Fibroblast of pulmonary artery (primary cell): Measurements from ENCODE around the gene TSC1.

Experiments
- DNase-seq: peaks from one replicate; pipeline ENCODE4 v3.0.0-alpha.2; 2010; ENCODE audit warnings: low read depth
- H3K4me3 ChIP-seq: replicated peaks from 2 replicates; pipeline ENCODE4 v1.5.1; 2011; ENCODE audit warnings: low read depth, mild to moderate bottlenecking, control low read depth, low read length, moderate library complexity
- CTCF ChIP-seq: IDR thresholded peaks from 2 replicates; pipeline ENCODE4 v1.5.1; 2011; ENCODE audit warnings: mild to moderate bottlenecking, control low read depth, low read length, inconsistent platforms; ENCODE audit errors: missing control alignments

The TSC1 gene

GRCh38 chr9:132988244-132989013, 44.0 kb upstream of the TSC1 start:
- no peak for DNase-seq
- no peak for TF ChIP-seq CTCF
- no peak overlapping the region for H3K4me3 ChIP-seq

- no peak for TF ChIP-seq CTCF
- DNase-seq: no peak
- H3K4me3 ChIP-seq: no peak overlapping the region
Observed at GRCh38 chr9:132986640-132987620, 42.5 kb upstream of the TSC1 start.

GRCh38 chr9:132986114-132986513, 41.7 kb upstream of the TSC1 start:
- TF ChIP-seq CTCF: no peak
- no peak overlapping the region for H3K4me3 ChIP-seq
- DNase-seq: no peak

- H3K4me3 ChIP-seq: no peak overlapping the region
- TF ChIP-seq CTCF: no peak
- DNase-seq: no peak
Observed at GRCh38 chr9:132985489-132985888, 41.1 kb upstream of the TSC1 start.

- no peak overlapping the region for H3K4me3 ChIP-seq
- no peak for DNase-seq
- TF ChIP-seq CTCF: no peak
Observed at GRCh38 chr9:132985071-132985350, 40.6 kb upstream of the TSC1 start.

GRCh38 chr9:132984202-132985070, 40.0 kb upstream of the TSC1 start:
- no peak for TF ChIP-seq CTCF
- H3K4me3 ChIP-seq: no peak overlapping the region
- no peak for DNase-seq
